PC-9 (cell line): ENCODE results near the gene UBQLNL. TPM values are rescaled to one million over a fixed set of nuclear protein-coding genes. Genes with fewer than 3 reads are reported as not detected.

ENCODE experiments used
- BruUV-seq: library from RNA; stranded (reverse); fragments of 400-500 nt; replicated peaks from 2 replicates; lab custom pipeline; 2021; lab: Mats Ljungman, UMichigan
- CTCF ChIA-PET: fragments of 300-600 bp; sonication (Branson Sonifier 250); formaldehyde crosslinking; loops from one replicate; lab custom pipeline; 2022; ENCODE audit warnings: antibody characterized with exemption; lab: Charles Lee
- POLR2A ChIA-PET: fragments of 300-600 bp; sonication (Branson Sonifier 250); formaldehyde crosslinking; loops from one replicate; lab custom pipeline; 2022; ENCODE audit warnings: antibody characterized with exemption; ENCODE audit not compliant: unreplicated experiment; lab: Charles Lee
- DNase-seq, 2 experiments: peaks; one replicate each; pipeline versions ENCODE4 v3.0.0 to v3.0.0-alpha.2; 2015 to 2022; ENCODE audit warnings: mixed read lengths in 1 of 2
- H2AFZ ChIP-seq: fragments of 200-600 bp; sonication (generic); 2 replicates; pipeline ENCODE4 v1.8.1; 2017; ENCODE audit warnings: antibody characterized with exemption
- H3F3A ChIP-seq: fragments of 200-600 bp; sonication (generic); 2 replicates; pipeline ENCODE4 v1.8.1; 2017; ENCODE audit warnings: antibody characterized with exemption, mild to moderate bottlenecking, low read depth; ENCODE audit not compliant: insufficient read depth
- H3K27ac ChIP-seq: fragments of 200-600 bp; sonication (generic); 2 replicates; pipeline ENCODE4 v1.6.1; 2016; ENCODE audit warnings: mixed run types
- H3K27me3 ChIP-seq: fragments of 200-600 bp; sonication (generic); 2 replicates; pipeline ENCODE4 v1.6.1; 2016; ENCODE audit warnings: low read depth, mixed run types; ENCODE audit not compliant: insufficient read depth
- H3K36me3 ChIP-seq: fragments of 200-600 bp; sonication (generic); 2 replicates; pipeline ENCODE4 v1.6.1; 2016; ENCODE audit warnings: low read depth, mixed run types
- H3K4me1 ChIP-seq: fragments of 200-600 bp; sonication (generic); replicated peaks from 2 replicates; pipeline ENCODE4 v1.6.1; 2016; ENCODE audit warnings: mixed run types; ENCODE audit not compliant: insufficient read depth
- H3K4me2 ChIP-seq: fragments of 200-600 bp; sonication (generic); 2 replicates; pipeline ENCODE4 v1.6.1; 2017; ENCODE audit warnings: mixed run types
- H3K4me3 ChIP-seq: fragments of 200-600 bp; sonication (generic); 2 replicates; pipeline ENCODE4 v1.6.1; 2016; ENCODE audit warnings: mixed run types
- H3K79me2 ChIP-seq: fragments of 200-600 bp; sonication (generic); 2 replicates; pipeline ENCODE4 v1.6.1; 2017; ENCODE audit warnings: low read depth, mixed run types
- H3K9me2 ChIP-seq: fragments of 200-600 bp; sonication (generic); 2 replicates; pipeline ENCODE4 v1.8.1; 2017; ENCODE audit warnings: mild to moderate bottlenecking; ENCODE audit not compliant: insufficient read depth
- H3K9me3 ChIP-seq: fragments of 200-600 bp; sonication (generic); 2 replicates; pipeline ENCODE4 v1.8.1; 2016; ENCODE audit warnings: low read depth; ENCODE audit not compliant: insufficient read depth
- H4K20me1 ChIP-seq: fragments of 200-600 bp; sonication (generic); 2 replicates; pipeline ENCODE4 v1.8.1; 2017; ENCODE audit not compliant: insufficient read depth
- CTCF ChIP-seq: fragments of 200-600 bp; sonication (generic); conservative IDR thresholded peaks from 2 replicates; pipeline ENCODE4 v1.6.1; 2017; ENCODE audit warnings: mixed run types, antibody characterized with exemption, mild to moderate bottlenecking, moderate library complexity
- EZH2 ChIP-seq: fragments of 200-600 bp; sonication (generic); IDR thresholded peaks from 2 replicates; pipeline ENCODE4 v1.8.0; 2017; ENCODE audit warnings: antibody characterized with exemption, low read depth
- intact Hi-C: fragments of 100-400 bp; cut with micrococcal nuclease; formaldehyde crosslinking; loops from one replicate; pipeline ENCODE4 v1.10.0; 2022; ENCODE audit not compliant: unreplicated experiment
- total RNA-seq: library from RNA; stranded (reverse); gene quantifications from 2 replicates; pipeline ENCODE4 v1.2.3, GENCODE V29; 2021

Gene UBQLNL
- total RNA-seq, 1 experiment from 2014 or later, result 0.15 TPM

GRCh38 chr11:5504403-5504921 is 12.0 kb downstream of the UBQLNL start:
- Histone ChIP-seq H3K9me2 (no peaks in the 10 kb centered on the region), H3F3A (no peaks in the 10 kb centered on the region), H3K4me2 (peak overlapping the region; percentile 55), H3K36me3 (no peaks in the 10 kb centered on the region), H3K4me3 (peak overlapping the region; percentile 48; the same call in 1 of the 2 replicates), H3K4me1 (no peaks in the 10 kb centered on the region), H3K9me3 (no peaks in the 10 kb centered on the region), H4K20me1 (no peaks in the 10 kb centered on the region), H2AFZ (no peak overlapping the region), H3K27ac (no peak overlapping the region), H3K79me2 (0 out of 2 replicates have a peak, but pooled peaks cover 6% of the 10 kb centered on the region), H3K27me3 (no peaks in the 10 kb centered on the region)
- BruUV-seq, result no TSS peak
- no peak for TF ChIP-seq EZH2
- TF ChIP-seq CTCF, result no peak
- POLR2A ChIA-PET, result no interaction called here
- DNase-seq, result no peak
- intact Hi-C loops, result no loop called here
- CTCF ChIA-PET, result no interaction called here

- no peaks in the 10 kb centered on the region for H3K9me3 ChIP-seq
- DNase-seq, result no peak
- BruUV-seq, result no TSS peak
- H3F3A ChIP-seq, result no peaks in the 10 kb centered on the region
- H3K27me3 ChIP-seq, result no peaks in the 10 kb centered on the region
- no peak overlapping the region for H3K4me3 ChIP-seq
- POLR2A ChIA-PET, result no interaction called here
- no peaks in the 10 kb centered on the region for H3K9me2 ChIP-seq
- CTCF ChIA-PET, result no interaction called here
- no peaks in the 10 kb centered on the region for H4K20me1 ChIP-seq
- H2AFZ ChIP-seq, result no peak overlapping the region
- H3K36me3 ChIP-seq, result no peaks in the 10 kb centered on the region
- TF ChIP-seq EZH2 (no peak), CTCF (no peak)
- H3K27ac ChIP-seq, result no peak overlapping the region
- H3K4me1 ChIP-seq, result no peaks in the 10 kb centered on the region
- H3K79me2 ChIP-seq, result 0 out of 2 replicates have a peak, but pooled peaks cover 6% of the 10 kb centered on the region
- intact Hi-C loops, result no loop called here
- no peak overlapping the region for H3K4me2 ChIP-seq
Measured at GRCh38 chr11:5500393-5500801, 16.1 kb downstream of the UBQLNL start.

GRCh38 chr11:5499671-5500070 is 16.8 kb downstream of the UBQLNL start:
- H3K4me2 ChIP-seq, result no peak overlapping the region
- no peak overlapping the region for H3K27ac ChIP-seq
- H3K36me3 ChIP-seq, result no peaks in the 10 kb centered on the region
- 0 out of 2 replicates have a peak, but pooled peaks cover 6% of the 10 kb centered on the region for H3K79me2 ChIP-seq
- DNase-seq, result no peak
- H2AFZ ChIP-seq, result no peak overlapping the region
- no TSS peak for BruUV-seq
- no peaks in the 10 kb centered on the region for H3K4me1 ChIP-seq
- intact Hi-C loops, result no loop called here
- H3K27me3 ChIP-seq, result no peaks in the 10 kb centered on the region
- no peak overlapping the region for H3K4me3 ChIP-seq
- ChIA-PET POLR2A (no interaction called here), CTCF (no interaction called here)
- H3K9me2 ChIP-seq, result no peaks in the 10 kb centered on the region
- H4K20me1 ChIP-seq, result no peaks in the 10 kb centered on the region
- H3F3A ChIP-seq, result no peaks in the 10 kb centered on the region
- no peaks in the 10 kb centered on the region for H3K9me3 ChIP-seq
- no peak for TF ChIP-seq CTCF
- no peak for TF ChIP-seq EZH2
